AG04450 (cell line): ENCODE data around the gene OR4D9. TPM values are rescaled to one million over a fixed set of nuclear protein-coding genes. Genes with fewer than 3 reads are reported as not detected.

Source experiments
- CTCF ChIA-PET: fragments of 300-600, 350-600 bp; formaldehyde crosslinking; extraction: SDS; loops from one replicate; lab custom pipeline; 2022; ENCODE audit warnings: antibody characterized with exemption, inconsistent platforms; lab: Charles Lee
- POLR2A ChIA-PET: fragments of 350-600 bp; formaldehyde crosslinking; extraction: SDS; loops from one replicate; lab custom pipeline; 2021; ENCODE audit warnings: antibody characterized with exemption, inconsistent platforms; lab: Yijun Ruan, JAX
- DNase-seq: peaks from one replicate; pipeline ENCODE4 v3.0.0-alpha.2; 2011; ENCODE audit warnings: low read depth, low spot score
- H3K27ac ChIP-seq: one replicate; pipeline ENCODE4 v1.5.1; 2012; ENCODE audit warnings: low read depth, low read length, control low read depth
- H3K27me3 ChIP-seq: one replicate; pipeline ENCODE4 v1.6.0; 2012; ENCODE audit warnings: low read length; ENCODE audit not compliant: control insufficient read depth, insufficient read depth
- H3K4me3 ChIP-seq: 2 replicates; pipeline ENCODE4 v1.5.1; 2011; ENCODE audit warnings: mild to moderate bottlenecking, low read depth, low read length, control low read depth
- H3K9me3 ChIP-seq: 2 replicates; pipeline ENCODE4 v1.5.1; 2012; ENCODE audit warnings: low read length; ENCODE audit not compliant: control insufficient read depth, insufficient read depth
- CTCF ChIP-seq: IDR thresholded peaks from 2 replicates; pipeline ENCODE4 v1.5.1; 2011; ENCODE audit warnings: low read depth, low read length, control low read depth, inconsistent platforms
- polyA minus RNA-seq: library from RNA; depleted of rRNA, polyadenylated mRNA; stranded (reverse); fragments of >200 nt; gene quantifications from 2 replicates; pipeline ENCODE4 v1.2.3, GENCODE V29; 2011; rRNA and poly(A)+ RNA removed
- polyA plus RNA-seq: library from polyadenylated mRNA; depleted of rRNA; stranded (reverse); fragments of >200 nt; gene quantifications from 2 replicates; pipeline ENCODE4 v1.2.3, GENCODE V29; 2011; rRNA removed

The OR4D9 gene
- polyA plus RNA-seq: not detected in 2 replicates
- polyA minus RNA-seq: not detected in 2 replicates

DNA sequence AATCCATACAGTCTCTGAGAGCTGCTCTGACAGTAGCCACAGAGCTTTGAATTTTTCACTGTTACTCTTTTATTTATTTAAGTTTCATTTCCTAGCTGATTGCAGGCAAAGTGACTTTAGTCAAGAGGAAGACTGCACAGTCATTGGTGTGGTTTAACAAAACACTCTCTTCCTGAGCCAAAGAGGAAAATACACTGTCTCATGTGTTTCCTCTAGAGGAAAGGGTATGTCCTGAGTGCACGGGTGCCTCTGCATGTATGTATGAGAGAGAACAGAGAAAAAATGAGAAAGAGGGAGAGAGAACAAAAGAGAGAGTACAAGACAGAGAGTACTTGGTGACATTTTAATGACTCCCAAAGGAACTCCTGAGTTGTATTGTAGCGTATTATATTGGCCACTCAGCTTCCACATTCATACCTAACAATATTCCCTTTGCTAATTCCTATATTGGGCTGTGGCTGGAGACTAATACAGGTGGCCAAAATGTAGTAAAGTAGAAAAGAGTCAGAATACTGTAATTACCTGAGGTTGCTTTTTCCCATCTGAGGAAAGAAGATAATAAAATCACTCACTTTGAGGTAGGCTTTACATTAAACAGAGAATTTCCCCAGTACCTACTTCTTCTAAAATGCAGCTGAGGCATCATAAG lies at the start of gene OR4D9:
Gene OR4D9 (plus strand): TSS at position 599 of the 649 bp plus-strand sequence. CDS start 3,374 bp downstream, outside the sequence.
- CTCF ChIA-PET: no interaction called here
- DNase-seq: no peak
- POLR2A ChIA-PET: no interaction called here
- no peak within 1 kb of the TSS for H3K4me3 ChIP-seq
- no peaks in the 10 kb centered on the region for H3K9me3 ChIP-seq
- TF ChIP-seq CTCF: no peak
- H3K27ac ChIP-seq: no peak within 1 kb of the TSS
- no peaks in the 10 kb centered on the region for H3K27me3 ChIP-seq

DNA sequence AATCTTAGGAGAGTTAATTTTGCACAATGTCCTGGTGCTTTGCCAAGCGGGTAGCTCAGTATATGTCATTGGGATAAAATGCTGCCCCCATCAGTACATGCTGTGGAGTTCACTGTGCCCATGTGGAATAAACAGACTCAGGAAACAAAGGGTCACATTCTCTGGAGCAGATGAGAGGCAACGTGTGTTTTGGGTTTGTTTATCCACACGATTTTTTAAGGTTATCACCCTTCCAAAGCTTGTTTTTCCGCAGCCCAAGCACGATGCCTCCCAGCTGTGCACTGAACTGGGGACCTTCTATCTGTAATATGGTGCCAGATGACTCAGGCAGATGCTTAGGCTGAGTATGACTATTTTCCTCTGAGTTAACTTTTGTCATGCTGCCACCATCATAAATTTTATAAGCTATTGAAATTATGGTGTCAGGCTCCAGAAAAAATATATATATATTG lies 48.1 kb upstream of the OR4D9 start:
- TF ChIP-seq CTCF: no peak
- DNase-seq: no peak
- POLR2A ChIA-PET: no interaction called here
- H3K9me3 ChIP-seq: no peaks in the 10 kb centered on the region
- no peak overlapping the region for H3K4me3 ChIP-seq
- CTCF ChIA-PET: interaction anchor here (0.6 to 1.4 kb wide), 2 partner anchors 49 to 74 kb away, joined by 3 read pairs; no protein-coding TSS in a partner anchor
- no peaks in the 10 kb centered on the region for H3K27me3 ChIP-seq
- H3K27ac ChIP-seq: no peak overlapping the region

DNA sequence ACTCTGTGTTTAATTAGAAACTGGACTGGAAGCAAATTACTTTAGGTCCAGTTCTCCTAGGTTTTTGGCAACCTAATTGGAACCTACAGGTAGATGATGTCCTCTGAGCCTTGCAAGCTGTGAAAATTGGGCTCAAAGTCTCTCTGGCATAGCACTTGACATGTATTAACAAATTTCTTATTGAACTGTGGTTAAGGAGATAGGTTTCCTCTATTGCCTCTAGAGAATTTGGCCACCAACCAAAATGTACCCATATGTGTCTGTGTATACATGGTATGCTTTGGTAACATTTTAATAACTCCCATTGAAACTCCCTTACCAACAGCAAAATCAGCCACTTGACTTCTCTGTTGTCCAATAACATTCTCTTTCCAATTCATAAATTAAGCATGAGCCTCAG lies 38.3 kb upstream of the OR4D9 start, which contains the start of gene OR4D10:
Gene OR4D10 (plus strand): TSS at position 301 of the 400 bp plus-strand sequence. CDS start 4,115 bp downstream, outside the sequence.
- CTCF ChIA-PET: no interaction called here
- H3K27ac ChIP-seq: no peak within 1 kb of the TSS
- TF ChIP-seq CTCF: no peak
- POLR2A ChIA-PET: no interaction called here
- H3K4me3 ChIP-seq: no peak within 1 kb of the TSS
- H3K9me3 ChIP-seq: no peaks in the 10 kb centered on the region
- no peak for DNase-seq
- H3K27me3 ChIP-seq: no peaks in the 10 kb centered on the region

GRCh38 chr11:59475176-59475575 lies 36.2 kb upstream of the OR4D9 start:
- DNase-seq: no peak
- Histone ChIP-seq H3K4me3 (no peak overlapping the region), H3K27ac (no peak overlapping the region), H3K27me3 (no peaks in the 10 kb centered on the region), H3K9me3 (no peaks in the 10 kb centered on the region)
- POLR2A ChIA-PET: no interaction called here
- TF ChIP-seq CTCF: no peak
- CTCF ChIA-PET: no interaction called here

DNA sequence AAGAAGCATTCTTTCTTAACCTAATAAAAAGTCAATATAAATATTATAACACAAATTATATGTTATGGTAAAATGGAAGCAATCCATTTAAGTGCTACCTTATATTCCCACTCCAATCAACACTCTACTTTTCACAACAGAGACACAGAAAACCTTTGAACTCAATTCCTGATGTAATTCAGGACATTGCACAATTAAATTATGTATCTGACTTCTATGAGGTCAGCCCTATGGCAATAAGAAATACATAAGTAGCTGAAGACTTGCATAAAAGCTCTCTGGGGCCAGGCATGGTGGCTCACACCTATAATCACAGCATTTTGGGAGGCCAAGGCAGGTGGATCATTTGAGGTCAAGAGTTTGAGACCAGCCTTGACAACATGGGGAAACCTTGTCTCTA lies 31.4 kb upstream of the OR4D9 start:
- TF ChIP-seq CTCF: no peak
- ChIA-PET CTCF (interaction anchor here (1.3 kb wide), 1 partner anchor 57 kb away, joined by 3 read pairs; no protein-coding TSS in a partner anchor), POLR2A (interaction anchor here (0.6 kb wide), 1 partner anchor 58 kb away, joined by 3 read pairs; no protein-coding TSS in a partner anchor)
- H3K27ac ChIP-seq: no peak overlapping the region
- H3K9me3 ChIP-seq: no peaks in the 10 kb centered on the region
- H3K4me3 ChIP-seq: no peak overlapping the region
- H3K27me3 ChIP-seq: no peaks in the 10 kb centered on the region
- no peak for DNase-seq
